Ascending aorta (tissue), 2 donors: ENCODE data around the gene RFX2. TPM values are rescaled to one million over a fixed set of nuclear protein-coding genes. Genes with fewer than 3 reads are reported as not detected.

Source experiments
- DNase-seq, 2 donors: peaks; one replicate each; pipeline ENCODE4 v3.0.0-alpha.2; 2019; ENCODE audit warnings: low spot score in 2 of 2
- H3K27ac ChIP-seq, 2 donors: fragments of 200-600 bp; sonication (generic); one replicate each; pipeline ENCODE4 v1.5.1; 2016 to 2017; ENCODE audit warnings: mild to moderate bottlenecking in 1 of 2
- H3K27me3 ChIP-seq: fragments of 200-600 bp; sonication (generic); one replicate; pipeline ENCODE4 v1.5.1; 2017
- H3K36me3 ChIP-seq, 2 donors: fragments of 200-600 bp; sonication (generic); one replicate each; pipeline ENCODE4 v1.5.1; 2016
- H3K4me1 ChIP-seq, 2 donors: fragments of 200-600 bp; sonication (generic); one replicate each; pipeline ENCODE4 v1.5.1; 2016 to 2017; ENCODE audit warnings: mild to moderate bottlenecking in 1 of 2
- H3K4me3 ChIP-seq, 2 donors: fragments of 200-600 bp; sonication (generic); one replicate each; pipeline ENCODE4 v1.5.1; 2016 to 2017; ENCODE audit warnings: mild to moderate bottlenecking in 1 of 2
- H3K9me3 ChIP-seq, 2 donors: fragments of 200-600 bp; sonication (generic); one replicate each; pipeline ENCODE4 v1.5.1; 2016
- CTCF ChIP-seq, 3 experiments: fragments of 200-600 bp in 2 of 3; fragments of 450-650 bp in 1 of 3; sonication (generic) in 2 of 3; IDR thresholded peaks; one replicate each; pipeline ENCODE4 v1.5.1; 2016 to 2019; ENCODE audit warnings: antibody characterized with exemption in 3 of 3, mild to moderate bottlenecking in 1 of 3, moderate library complexity in 1 of 3
- intact Hi-C: fragments of 100-400 bp; cut with DNase I; formaldehyde crosslinking; loops from one replicate; pipeline ENCODE4 v1.15.1; 2023
- total RNA-seq: library from RNA; depleted of rRNA; stranded (reverse); fragments of >200 nt; gene quantifications from one replicate; pipeline ENCODE4 v1.1.0, GENCODE V29; 2016

The RFX2 gene
- total RNA-seq, 1 donor from 2014 or later, result 107 TPM

GRCh38 chr19:6059988-6060599 is 50.2 kb downstream of the RFX2 start:
- peak overlapping the region; percentile 93 to 96 for H3K27ac ChIP-seq
- H3K9me3 ChIP-seq, result peaks cover 0 to 2% of the 10 kb centered on the region in 2 donors
- intact Hi-C loops, result loop anchor here (5.0 kb wide), 1 partner anchor 217 kb away; the partner anchor contains the start of gene MLLT1
- peaks cover 15 to 77% of the 10 kb centered on the region in 2 donors for H3K4me1 ChIP-seq
- DNase-seq, result peak in 1 of 2 donors; percentile 44
- TF ChIP-seq CTCF (IDR thresholded peaks at IDR 0.05), result no peak
- H3K36me3 ChIP-seq, result no peaks in the 10 kb centered on the region
- H3K27me3 ChIP-seq, result no peaks in the 10 kb centered on the region
- no peak overlapping the region for H3K4me3 ChIP-seq

- no peaks in the 10 kb centered on the region for H3K9me3 ChIP-seq
- no peak for TF ChIP-seq CTCF (IDR thresholded peaks at IDR 0.05)
- H3K27me3 ChIP-seq, result no peaks in the 10 kb centered on the region
- H3K4me1 ChIP-seq, result peaks cover 15 to 73% of the 10 kb centered on the region in 2 donors
- no peak overlapping the region for H3K4me3 ChIP-seq
- peak overlapping the region; percentile 93 to 96 for H3K27ac ChIP-seq
- no peaks in the 10 kb centered on the region for H3K36me3 ChIP-seq
- intact Hi-C loops, result loop anchor here (5.0 kb wide), 1 partner anchor 218 kb away; the partner anchor contains the start of gene MLLT1
- peak in 1 of 2 donors; percentile 37 for DNase-seq
These were observed 50.8 kb downstream of the RFX2 start for GRCh38 chr19:6059396-6059947.

GRCh38 chr19:6058518-6059201 is 51.6 kb downstream of the RFX2 start:
- peak in 1 of 2 donors; percentile 64 for DNase-seq
- no peaks in the 10 kb centered on the region for H3K36me3 ChIP-seq
- intact Hi-C loops, result loop anchor here (5.0 kb wide), 1 partner anchor 219 kb away; the partner anchor contains the start of gene MLLT1
- H3K27me3 ChIP-seq, result no peaks in the 10 kb centered on the region
- H3K4me1 ChIP-seq, result peaks cover 15 to 66% of the 10 kb centered on the region in 2 donors
- peak overlapping the region; percentile 93 to 96 for H3K27ac ChIP-seq
- no peak overlapping the region for H3K4me3 ChIP-seq
- H3K9me3 ChIP-seq, result no peaks in the 10 kb centered on the region
- TF ChIP-seq CTCF (IDR thresholded peaks at IDR 0.05), result no peak

- DNase-seq, result no peak
- Histone ChIP-seq H3K9me3 (no peaks in the 10 kb centered on the region), H3K4me3 (peak overlapping the region in 1 of 2 donors; percentile 28), H3K27ac (peak overlapping the region; percentile 93 to 96), H3K27me3 (no peaks in the 10 kb centered on the region), H3K4me1 (peaks cover 15 to 62% of the 10 kb centered on the region in 2 donors), H3K36me3 (no peaks in the 10 kb centered on the region)
- TF ChIP-seq CTCF (IDR thresholded peaks at IDR 0.05), result no peak
- intact Hi-C loops, result loop anchor here (1.0 to 5.0 kb wide), 2 partner anchors 8 to 219 kb away; partner anchors contain the start of gene MLLT1
These were observed 52.4 kb downstream of the RFX2 start for GRCh38 chr19:6057651-6058517.
